Umbilical cord (tissue), 2 donors: Measurements from ENCODE around the gene OAF. TPM values are rescaled to one million over a fixed set of nuclear protein-coding genes. Genes with fewer than 3 reads are reported as not detected.
A peak's percentile ranks its signal among the peaks of the same experiment; 100 is the strongest.

Experiments
- DNase-seq: peaks from one replicate; pipeline ENCODE4 v3.0.0-alpha.2; 2015; ENCODE audit warnings: low spot score
- total RNA-seq: library from RNA; depleted of rRNA; stranded (reverse); fragments of >200 nt; gene quantifications from one replicate; pipeline ENCODE4 v1.2.3, GENCODE V29; 2014; ENCODE audit warnings: low replicate concordance; ENCODE audit not compliant: insufficient read depth

OAF gene
- total RNA-seq, 1 donor from 2014 or later = 20.7 TPM

- no peak for DNase-seq
Observed at GRCh38 chr11:120221115-120221752, 10.4 kb downstream of the OAF start.

DNA sequence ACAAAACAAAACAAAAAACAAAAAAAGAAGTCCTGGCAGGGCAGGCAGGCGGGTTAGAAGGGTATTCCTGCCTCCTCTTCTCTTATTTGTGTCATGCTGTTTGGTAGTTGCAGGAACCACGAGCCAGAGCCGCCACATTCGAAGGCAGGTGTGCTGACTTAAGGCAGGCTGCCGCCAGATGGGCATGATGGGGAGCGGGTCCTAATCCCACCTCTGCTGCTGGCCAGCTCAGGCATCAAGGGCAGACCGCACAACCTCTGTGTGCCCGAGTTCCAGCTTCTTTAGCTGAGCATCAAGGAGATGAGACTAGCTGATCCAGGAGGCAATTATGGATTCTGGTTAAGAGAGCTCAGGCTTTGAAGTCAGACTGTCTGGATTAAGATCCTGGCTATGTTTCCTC is 12.1 kb downstream of the OAF start:
- peak; percentile 77 for DNase-seq

DNA sequence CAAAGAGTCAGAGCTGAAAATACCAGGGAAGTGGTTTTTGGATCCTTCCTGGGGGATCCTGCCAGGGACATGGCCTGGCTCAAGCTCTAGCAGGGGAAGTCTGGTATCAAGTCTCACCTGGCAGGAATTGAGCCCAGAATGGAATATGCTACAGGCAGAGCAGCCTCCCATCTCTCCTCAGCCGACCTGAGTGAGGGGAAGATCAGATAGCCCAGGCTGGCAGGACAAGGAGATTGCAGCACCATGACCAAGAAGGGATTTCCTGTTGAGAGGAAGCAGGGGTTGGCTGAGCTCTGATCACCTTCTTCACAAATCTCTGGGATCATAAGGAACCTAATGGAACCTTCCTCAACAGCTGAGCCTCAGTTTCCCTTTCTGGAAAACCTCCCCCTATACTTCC is 13.0 kb downstream of the OAF start:
- no peak for DNase-seq

- no peak for DNase-seq
Observed at GRCh38 chr11:120224361-120224760, 13.5 kb downstream of the OAF start.

DNA sequence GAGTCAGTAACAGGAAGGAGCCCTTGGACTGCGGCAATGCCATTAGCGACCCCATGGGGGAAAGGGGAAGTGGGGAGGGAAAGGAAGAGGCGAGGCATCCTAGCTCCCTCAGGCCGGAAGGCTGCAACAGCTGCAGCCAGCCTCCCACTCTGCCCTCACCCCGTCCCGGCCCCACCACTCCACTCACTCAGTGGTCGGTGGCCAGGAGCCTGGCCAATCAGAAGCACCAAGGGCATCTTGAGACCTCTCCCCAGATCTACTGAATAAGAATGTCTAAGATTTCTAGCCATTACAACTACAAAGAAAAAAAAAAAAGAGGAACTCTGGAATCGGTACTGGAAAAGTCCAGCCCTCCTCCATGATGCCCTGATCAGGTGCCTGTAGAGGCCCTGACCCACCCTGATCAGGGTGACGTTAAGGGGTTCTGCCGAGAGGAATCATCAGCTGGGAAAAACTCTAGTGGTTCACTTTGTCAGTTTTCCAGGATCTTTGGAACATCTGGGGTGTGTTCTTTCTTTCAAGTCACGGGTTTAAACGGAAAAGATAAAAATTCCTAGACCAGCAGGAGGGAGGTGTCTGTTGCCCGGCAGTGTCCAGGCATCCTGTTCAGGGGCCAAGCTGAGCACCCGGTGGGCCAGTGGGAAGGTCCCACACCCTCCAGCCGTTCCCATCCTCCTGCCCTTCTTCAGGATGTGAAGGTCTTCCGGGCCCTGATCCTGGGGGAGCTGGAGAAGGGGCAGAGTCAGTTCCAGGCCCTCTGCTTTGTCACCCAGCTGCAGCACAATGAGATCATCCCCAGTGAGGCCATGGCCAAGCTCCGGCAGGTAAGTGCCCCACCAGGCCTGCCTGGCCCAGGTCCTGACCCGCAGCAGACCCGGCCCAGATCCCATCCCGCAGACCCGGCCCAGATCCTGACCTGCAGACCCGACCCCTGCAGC is 14.4 kb downstream of the OAF start:
- peak; percentile 67 for DNase-seq

- DNase-seq = no peak
Observed at GRCh38 chr11:120226242-120226641, 15.4 kb downstream of the OAF start.

GRCh38 chr11:120226714-120227113 is 15.9 kb downstream of the OAF start:
- DNase-seq = no peak

GRCh38 chr11:120227228-120227852 is 16.5 kb downstream of the OAF start:
- no peak for DNase-seq

- DNase-seq = no peak
Observed at GRCh38 chr11:120228794-120229384, 18.1 kb downstream of the OAF start.

DNA sequence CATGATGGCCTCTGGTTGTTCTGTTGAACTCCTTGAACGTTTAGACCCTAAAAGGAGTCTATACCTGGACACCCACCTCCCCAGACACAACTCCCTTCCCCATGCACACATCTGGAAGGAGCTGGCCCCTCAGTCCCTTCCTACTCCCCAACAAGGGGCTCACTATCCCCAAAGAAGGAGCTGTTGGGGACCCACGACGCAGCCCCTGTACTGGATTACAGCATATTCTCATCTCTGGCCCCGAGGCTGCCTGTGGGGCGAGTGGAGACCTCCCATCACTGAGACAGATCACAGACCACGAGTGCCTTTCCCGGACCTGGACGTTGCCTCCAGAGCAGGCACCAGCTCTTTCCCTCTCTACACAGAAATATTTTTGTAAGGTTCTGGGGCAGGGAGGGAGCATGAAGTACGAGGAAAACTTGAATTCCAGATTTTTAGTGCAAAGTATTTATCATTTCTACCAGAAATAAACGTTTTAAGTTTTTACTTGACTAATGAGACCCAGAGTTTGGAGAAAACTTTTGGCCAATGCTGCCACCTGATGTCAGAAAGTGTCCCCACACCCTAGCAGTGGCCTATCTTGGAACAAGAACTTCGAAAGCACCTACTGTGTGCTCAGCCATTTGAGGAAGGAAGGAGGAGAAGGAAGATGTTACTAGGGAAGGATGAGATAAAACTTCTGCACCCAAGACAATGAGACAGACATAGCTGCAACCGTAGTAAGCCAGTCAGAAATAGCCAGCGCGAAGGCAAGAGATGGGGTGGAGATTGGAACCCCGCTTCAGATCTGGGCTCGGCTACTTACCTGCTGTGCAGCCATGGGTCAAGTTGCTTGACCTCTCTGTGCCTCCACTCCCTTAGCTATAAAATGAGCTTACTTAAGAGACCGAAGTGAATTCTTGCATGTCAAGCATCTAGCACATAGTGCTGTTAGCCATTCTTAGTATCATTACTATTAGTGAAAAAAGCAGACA is 18.9 kb downstream of the OAF start:
- no peak for DNase-seq

DNA sequence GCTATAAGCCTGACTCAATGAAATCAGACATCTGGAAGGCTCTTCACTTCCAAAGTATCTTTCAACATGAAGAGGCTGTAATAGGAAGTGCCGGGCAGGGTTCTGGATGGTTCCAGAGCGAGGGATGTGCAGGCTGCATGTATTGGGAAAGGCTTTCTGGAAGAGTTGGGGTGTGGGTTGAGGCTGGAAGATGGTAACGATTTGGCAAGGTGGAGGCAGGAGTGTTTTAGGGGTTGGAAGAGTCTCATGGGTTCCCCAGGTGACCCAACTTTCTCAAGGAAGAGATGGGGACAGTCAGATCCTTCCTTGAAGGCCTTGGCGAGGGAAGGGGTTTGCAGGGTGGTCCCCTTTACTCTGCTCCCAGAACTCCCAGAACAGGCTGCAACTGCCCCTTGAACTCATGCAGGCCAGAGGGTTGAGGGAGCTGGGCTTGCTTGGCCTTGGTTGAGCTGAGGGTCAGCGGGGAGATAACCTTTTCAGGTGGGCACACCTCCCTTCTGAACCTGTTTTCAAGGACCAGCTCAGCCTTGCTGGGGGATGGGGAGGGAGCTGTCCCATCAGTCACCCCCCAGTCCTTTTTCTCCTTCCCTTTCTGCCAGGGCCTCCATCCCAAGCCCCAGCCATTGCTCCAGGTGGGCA is 19.7 kb downstream of the OAF start:
- no peak for DNase-seq

- DNase-seq = no peak
Observed at GRCh38 chr11:120231963-120232362, 21.1 kb downstream of the OAF start.

GRCh38 chr11:120233207-120233803 is 22.5 kb downstream of the OAF start:
- no peak for DNase-seq

DNA sequence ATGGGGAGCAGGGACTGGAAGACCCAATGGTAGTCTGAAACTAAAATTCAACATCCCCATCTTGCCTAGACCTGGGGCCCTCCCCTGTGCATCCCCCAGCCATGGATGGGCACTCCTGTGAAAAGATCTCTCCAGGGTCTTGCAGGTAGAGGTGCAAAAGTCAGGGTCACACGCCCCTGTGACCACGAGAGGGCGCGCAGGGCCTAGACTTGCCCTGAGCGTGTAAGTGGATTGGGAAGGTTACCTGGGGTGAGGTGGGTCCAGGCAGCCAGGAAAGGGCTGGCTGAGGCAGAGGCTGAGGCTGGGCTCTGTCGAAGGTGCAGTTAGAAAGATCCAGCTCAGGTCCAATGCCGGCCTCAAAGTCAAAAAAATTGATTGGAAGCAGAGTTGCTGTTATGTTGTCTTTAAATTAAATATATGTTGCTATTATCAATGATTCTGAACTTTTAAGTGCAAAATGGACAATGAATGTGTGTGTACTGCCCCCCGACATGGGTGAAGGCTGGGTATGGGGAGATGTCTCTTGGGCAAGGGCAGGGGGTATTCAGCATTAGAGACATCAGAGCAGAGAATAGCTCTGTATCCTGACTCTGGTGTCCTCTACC is 24.3 kb downstream of the OAF start:
- DNase-seq = peak; percentile 59

DNA sequence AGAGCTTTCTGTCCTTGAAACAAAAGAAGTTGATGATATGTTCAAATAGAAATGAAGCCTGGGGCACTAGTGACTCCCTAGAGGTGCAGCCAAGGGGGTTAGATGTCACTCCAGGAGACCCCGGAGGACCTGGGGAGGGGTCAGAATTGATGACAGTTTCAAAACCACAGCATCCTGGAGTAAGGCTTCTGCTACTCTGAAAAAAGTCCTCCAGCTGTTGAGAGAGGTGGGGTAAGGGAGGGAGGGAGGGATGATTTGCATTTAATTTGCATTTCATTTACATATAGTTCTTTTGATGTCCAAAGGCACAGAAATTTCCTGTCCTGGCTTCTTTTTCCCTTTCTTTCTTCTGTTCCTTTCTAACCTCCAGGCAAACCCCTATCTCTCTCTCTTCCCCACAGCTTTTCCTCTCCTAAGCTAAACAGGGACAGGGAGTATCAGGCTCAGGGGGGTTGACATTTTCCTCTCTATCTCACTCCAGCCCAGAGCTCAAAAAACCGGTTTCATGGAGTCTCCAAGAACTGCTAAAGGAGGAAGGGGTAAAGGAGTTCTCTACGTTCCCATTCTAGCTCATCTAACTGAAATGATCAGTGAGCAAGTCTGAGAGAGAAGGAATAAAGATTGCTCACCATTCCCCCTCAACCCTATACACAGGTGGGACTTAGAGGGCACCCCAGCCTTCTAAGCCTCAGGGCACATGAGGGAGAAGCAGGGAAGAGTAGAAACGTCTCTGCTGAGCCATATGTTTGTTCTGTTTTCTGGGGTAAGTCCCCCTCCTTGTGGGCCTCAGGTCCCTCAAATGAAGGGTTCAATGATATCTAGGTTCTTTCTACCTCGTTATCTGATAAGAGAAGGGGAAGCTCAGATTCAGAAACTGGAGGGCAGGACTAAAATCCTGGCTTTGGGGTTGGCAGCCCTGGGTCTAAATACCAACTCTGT is 25.6 kb downstream of the OAF start:
- DNase-seq = no peak

- no peak for DNase-seq
Observed at GRCh38 chr11:120238968-120239620, 28.3 kb downstream of the OAF start.

DNA sequence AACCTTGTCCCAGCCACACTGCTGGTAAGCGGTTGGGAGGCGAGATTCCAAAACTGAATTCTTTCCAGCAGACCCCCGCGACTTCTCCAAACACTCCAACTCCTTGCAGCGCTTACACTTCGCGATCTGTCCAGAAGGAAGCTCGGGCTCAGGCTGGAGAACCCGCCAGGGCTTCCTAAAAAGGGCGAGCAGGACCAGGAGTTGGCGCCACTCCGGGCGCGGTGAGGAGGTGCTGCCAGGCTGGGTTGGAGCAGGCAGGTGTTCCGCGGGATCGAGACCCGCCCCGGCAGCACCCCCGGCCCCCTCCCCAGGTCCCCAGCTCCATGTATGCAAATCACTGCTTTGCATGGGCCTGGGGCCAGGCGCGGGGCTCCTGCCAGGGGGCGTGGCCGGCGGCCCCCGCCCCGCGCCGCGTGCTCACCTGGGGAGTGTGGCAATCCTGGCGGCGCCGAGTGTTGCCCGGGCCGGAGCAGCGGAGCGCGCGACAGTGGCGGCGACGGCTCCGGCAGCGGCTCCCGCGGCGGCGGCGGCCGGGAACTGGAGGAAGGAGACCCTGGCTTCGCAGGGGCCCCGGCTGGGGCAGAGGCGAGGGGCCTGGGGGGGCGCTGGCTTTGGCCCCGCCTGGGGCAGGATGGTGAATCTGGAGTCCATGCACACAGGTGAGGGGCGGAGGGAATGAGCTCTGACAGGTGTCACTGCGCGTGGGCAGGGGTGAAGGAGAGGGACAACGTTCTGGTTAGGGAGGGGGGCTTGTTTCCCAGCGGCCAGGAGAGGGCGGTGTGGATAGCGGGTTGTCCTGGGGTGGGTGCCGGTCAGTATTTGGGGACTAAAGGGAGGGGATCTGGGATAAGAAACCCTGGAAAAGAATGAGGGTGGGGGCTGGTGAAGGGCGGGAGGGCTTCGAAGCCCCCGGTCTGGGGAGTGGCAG is 29.1 kb downstream of the OAF start, which contains the start of gene POU2F3:
Gene POU2F3 (plus strand): TSS at position 428 of the 928 bp plus-strand sequence. CDS start 204 bp downstream, at position 632.
- no peak for DNase-seq
